Measurements from ENCODE around the gene CYP4F8. TPM values are rescaled to one million over a fixed set of nuclear protein-coding genes. Genes with fewer than 3 reads are reported as not detected.

Gene CYP4F8
- total RNA-seq, 1 donor from 2014 or later: not detected

DNA sequence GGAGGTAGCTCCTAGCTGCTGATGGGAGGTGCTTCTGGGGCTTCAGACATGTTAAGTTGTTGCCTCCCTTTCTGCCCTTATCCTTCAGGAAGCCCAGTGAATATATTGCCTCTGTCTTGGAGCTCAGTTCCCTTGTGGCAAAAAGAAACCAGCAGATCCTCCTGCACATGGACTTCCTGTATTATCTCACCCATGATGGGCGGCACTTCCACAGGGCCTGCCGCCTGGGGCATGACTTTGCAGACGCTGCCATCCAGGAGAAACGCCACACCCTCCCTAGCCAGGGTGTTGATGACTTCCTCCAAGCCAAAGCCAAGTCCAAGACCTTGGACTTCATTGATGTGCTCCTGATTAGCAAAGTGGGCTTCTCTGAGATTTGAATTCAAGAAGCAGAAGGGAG lies 51.9 kb downstream of the CYP4F8 start:
- Mint-ChIP-seq H3K36me3 (no peaks in the 10 kb centered on the region), H3K4me3 (no peak overlapping the region), H3K27me3 (ENCODE audit: low read depth) (no peaks in the 10 kb centered on the region), H3K4me1 (no peaks in the 10 kb centered on the region), H3K27ac (no peak overlapping the region), H3K9me3 (peaks cover 45% of the 10 kb centered on the region)
- TF ChIP-seq, protein P1, sequence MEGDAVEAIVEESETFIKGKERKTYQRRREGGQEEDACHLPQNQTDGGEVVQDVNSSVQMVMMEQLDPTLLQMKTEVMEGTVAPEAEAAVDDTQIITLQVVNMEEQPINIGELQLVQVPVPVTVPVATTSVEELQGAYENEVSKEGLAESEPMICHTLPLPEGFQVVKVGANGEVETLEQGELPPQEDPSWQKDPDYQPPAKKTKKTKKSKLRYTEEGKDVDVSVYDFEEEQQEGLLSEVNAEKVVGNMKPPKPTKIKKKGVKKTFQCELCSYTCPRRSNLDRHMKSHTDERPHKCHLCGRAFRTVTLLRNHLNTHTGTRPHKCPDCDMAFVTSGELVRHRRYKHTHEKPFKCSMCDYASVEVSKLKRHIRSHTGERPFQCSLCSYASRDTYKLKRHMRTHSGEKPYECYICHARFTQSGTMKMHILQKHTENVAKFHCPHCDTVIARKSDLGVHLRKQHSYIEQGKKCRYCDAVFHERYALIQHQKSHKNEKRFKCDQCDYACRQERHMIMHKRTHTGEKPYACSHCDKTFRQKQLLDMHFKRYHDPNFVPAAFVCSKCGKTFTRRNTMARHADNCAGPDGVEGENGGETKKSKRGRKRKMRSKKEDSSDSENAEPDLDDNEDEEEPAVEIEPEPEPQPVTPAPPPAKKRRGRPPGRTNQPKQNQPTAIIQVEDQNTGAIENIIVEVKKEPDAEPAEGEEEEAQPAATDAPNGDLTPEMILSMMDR (IDR thresholded peaks at IDR 0.05; ENCODE audit: unreplicated experiment): no peak
- DNase-seq (ENCODE audit: low spot score in 2 of 2, unreplicated experiment in 2 of 2): no peak

DNA sequence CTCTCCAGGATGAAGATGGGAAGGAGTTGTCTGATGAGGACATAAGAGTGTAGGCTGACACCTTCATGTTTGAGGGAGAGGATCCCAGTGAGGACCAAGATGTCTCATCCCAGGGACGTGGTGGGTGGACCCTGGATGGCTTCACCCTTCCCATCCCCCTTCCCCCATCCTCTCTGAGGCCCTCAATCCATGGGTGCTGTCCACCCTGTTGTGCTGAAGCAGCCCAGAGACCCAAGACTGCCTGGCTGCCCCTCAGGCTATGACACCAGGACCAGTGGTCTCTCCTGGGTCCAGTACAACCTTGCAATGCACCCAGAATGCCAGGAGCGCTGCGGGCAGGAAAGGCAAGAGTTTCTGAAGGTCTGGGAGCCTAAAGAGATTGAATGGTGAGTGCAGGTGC lies 54.4 kb downstream of the CYP4F8 start:
- Mint-ChIP-seq H3K4me3 (no peak overlapping the region), H3K36me3 (no peaks in the 10 kb centered on the region), H3K27ac (no peak overlapping the region), H3K4me1 (no peaks in the 10 kb centered on the region), H3K27me3 (ENCODE audit: low read depth) (no peaks in the 10 kb centered on the region), H3K9me3 (peaks cover 27% of the 10 kb centered on the region)
- TF ChIP-seq, protein P1 (IDR thresholded peaks at IDR 0.05; ENCODE audit: unreplicated experiment): no peak
- no peak for DNase-seq (ENCODE audit: low spot score in 2 of 2, unreplicated experiment in 2 of 2)

- no peaks in the 10 kb centered on the region for H3K27me3 Mint-ChIP-seq (ENCODE audit: low read depth)
- TF ChIP-seq, protein P1 (IDR thresholded peaks at IDR 0.05; ENCODE audit: unreplicated experiment): no peak
- H3K4me3 Mint-ChIP-seq: no peak overlapping the region
- no peak overlapping the region for H3K27ac Mint-ChIP-seq
- H3K9me3 Mint-ChIP-seq: peaks cover 29% of the 10 kb centered on the region
- no peaks in the 10 kb centered on the region for H3K4me1 Mint-ChIP-seq
- no peak for DNase-seq (ENCODE audit: low spot score in 2 of 2, unreplicated experiment in 2 of 2)
- H3K36me3 Mint-ChIP-seq: no peaks in the 10 kb centered on the region
These were observed 54.9 kb downstream of the CYP4F8 start for GRCh38 chr19:15669891-15670290.

GRCh38 chr19:15671237-15671821 lies 56.3 kb downstream of the CYP4F8 start:
- TF ChIP-seq, protein P1 (IDR thresholded peaks at IDR 0.05; ENCODE audit: unreplicated experiment): no peak
- H3K36me3 Mint-ChIP-seq: no peaks in the 10 kb centered on the region
- no peaks in the 10 kb centered on the region for H3K4me1 Mint-ChIP-seq
- peaks cover 26% of the 10 kb centered on the region for H3K9me3 Mint-ChIP-seq
- no peaks in the 10 kb centered on the region for H3K27me3 Mint-ChIP-seq (ENCODE audit: low read depth)
- DNase-seq (ENCODE audit: low spot score in 2 of 2, unreplicated experiment in 2 of 2): no peak
- H3K27ac Mint-ChIP-seq: no peak overlapping the region
- no peak overlapping the region for H3K4me3 Mint-ChIP-seq

DNA sequence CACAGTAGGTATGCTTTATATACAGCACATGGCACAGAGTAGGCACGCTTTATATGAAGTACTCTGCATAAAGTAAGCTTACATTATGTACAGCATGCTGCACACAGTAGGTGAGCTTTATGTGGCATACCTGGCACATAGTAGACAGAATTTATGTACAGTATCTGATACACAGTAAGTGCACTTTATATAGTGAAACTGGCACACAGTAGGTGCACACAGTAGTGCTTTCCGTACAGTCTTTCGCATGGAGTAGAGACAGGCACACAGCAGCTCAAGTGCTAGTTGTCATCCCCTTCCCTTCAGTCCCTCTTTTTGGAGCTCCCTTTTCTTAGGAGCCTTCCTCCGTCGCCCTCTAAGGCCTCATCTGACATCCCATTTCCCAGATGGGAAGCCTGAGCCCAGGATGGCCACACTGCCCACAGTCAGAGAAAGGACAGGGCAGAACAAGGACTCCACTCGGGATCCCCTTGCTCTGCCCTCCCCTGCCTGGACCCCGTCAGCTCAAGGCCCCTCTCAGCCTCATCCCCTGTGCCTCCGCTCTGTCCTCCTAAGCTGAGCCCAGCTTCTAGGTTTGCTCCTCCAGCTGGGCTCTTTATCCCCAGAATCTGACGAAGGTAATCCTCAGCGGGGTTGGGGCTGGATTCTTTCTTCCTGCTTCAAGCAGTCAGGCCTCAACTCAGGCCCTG lies 57.0 kb downstream of the CYP4F8 start:
- no peaks in the 10 kb centered on the region for H3K4me1 Mint-ChIP-seq
- H3K9me3 Mint-ChIP-seq: peaks cover 30% of the 10 kb centered on the region
- TF ChIP-seq, protein P1 (IDR thresholded peaks at IDR 0.05; ENCODE audit: unreplicated experiment): no peak
- H3K27ac Mint-ChIP-seq: no peak overlapping the region
- DNase-seq (ENCODE audit: low spot score in 2 of 2, unreplicated experiment in 2 of 2): no peak
- H3K4me3 Mint-ChIP-seq: no peak overlapping the region
- H3K36me3 Mint-ChIP-seq: no peaks in the 10 kb centered on the region
- H3K27me3 Mint-ChIP-seq (ENCODE audit: low read depth): no peaks in the 10 kb centered on the region
